ENCODE measurements around the gene BMP6.

DNA sequence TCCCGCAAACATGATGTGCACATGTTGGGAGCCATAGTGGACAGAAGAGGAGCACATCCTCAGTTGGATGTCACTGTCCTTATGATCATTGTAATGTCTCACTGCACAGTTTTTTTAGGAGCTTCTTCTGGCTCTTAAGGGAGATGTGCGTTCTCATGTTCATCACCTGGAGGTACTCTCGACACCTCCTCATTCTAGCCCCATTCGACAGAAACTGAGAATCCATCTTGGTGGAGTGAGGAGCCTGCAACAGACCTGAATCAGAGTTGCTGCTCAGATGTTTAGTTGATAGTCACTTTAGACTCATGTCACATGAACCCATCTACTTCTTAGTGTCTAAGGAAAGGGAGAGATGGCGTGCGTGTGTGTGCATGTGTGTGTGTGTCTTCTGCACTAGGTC lies 2.3 kb upstream of the BMP6 start:
- no peak for TF ChIP-seq POLR2A (IDR thresholded peaks at IDR 0.05)
- TF ChIP-seq, protein P1, sequence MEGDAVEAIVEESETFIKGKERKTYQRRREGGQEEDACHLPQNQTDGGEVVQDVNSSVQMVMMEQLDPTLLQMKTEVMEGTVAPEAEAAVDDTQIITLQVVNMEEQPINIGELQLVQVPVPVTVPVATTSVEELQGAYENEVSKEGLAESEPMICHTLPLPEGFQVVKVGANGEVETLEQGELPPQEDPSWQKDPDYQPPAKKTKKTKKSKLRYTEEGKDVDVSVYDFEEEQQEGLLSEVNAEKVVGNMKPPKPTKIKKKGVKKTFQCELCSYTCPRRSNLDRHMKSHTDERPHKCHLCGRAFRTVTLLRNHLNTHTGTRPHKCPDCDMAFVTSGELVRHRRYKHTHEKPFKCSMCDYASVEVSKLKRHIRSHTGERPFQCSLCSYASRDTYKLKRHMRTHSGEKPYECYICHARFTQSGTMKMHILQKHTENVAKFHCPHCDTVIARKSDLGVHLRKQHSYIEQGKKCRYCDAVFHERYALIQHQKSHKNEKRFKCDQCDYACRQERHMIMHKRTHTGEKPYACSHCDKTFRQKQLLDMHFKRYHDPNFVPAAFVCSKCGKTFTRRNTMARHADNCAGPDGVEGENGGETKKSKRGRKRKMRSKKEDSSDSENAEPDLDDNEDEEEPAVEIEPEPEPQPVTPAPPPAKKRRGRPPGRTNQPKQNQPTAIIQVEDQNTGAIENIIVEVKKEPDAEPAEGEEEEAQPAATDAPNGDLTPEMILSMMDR (IDR thresholded peaks at IDR 0.05) = no peak
